Ecto neural progenitor cell (in vitro differentiated cells): ENCODE measurements around the gene LILRA1.
"Not testable (repeated sequence)": the region's sequence is repeated elsewhere in the genome, so short reads cannot be mapped to it uniquely, and the experiment has no call there.

Experiments used
- DNase-seq: peaks from one replicate; pipeline ENCODE4 v3.0.0-alpha.2; 2018; ENCODE audit warnings: low spot score

Gene LILRA1

GRCh38 chr19:54577334-54577733 lies 16.1 kb upstream of the LILRA1 start:
- DNase-seq = no peak

- DNase-seq = not testable (repeated sequence)
These were observed 15.2 kb upstream of the LILRA1 start for GRCh38 chr19:54578268-54578667.

- DNase-seq = no peak
These were observed 7.0 kb upstream of the LILRA1 start for GRCh38 chr19:54586397-54586796.

DNA sequence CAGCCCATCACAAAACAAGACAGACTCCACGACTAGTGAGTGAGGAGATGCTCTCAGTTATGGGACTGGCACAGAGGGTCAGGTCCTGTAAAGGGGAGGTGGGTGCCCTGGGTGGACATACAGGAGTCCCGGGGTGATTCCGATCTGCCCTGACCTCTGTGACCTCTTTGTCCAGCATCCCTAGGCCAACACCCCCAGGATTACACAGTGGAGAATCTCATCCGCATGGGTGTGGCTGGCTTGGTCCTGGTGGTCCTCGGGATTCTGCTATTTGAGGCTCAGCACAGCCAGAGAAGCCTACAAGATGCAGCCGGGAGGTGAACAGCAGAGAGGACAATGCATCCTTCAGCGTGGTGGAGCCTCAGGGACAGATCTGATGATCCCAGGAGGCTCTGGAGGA lies 6.4 kb upstream of the LILRA1 start:
- DNase-seq = no peak

GRCh38 chr19:54593931-54594626 lies 647 bp downstream of the LILRA1 start:
- DNase-seq = not testable (repeated sequence)

DNA sequence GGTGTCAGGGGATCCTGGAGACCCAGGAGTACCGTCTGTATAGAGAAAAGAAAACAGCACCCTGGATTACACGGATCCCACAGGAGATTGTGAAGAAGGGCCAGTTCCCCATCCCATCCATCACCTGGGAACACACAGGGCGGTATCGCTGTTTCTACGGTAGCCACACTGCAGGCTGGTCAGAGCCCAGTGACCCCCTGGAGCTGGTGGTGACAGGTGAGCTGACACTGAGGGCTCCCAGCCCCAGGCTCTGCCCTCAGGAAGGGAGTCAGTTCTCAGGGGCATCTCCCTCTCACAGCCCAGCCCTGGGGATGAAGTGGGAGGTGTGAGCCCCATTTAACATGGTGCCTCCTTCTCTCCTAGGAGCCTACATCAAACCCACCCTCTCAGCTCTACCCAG lies 1.3 kb downstream of the LILRA1 start:
- DNase-seq = no peak

DNA sequence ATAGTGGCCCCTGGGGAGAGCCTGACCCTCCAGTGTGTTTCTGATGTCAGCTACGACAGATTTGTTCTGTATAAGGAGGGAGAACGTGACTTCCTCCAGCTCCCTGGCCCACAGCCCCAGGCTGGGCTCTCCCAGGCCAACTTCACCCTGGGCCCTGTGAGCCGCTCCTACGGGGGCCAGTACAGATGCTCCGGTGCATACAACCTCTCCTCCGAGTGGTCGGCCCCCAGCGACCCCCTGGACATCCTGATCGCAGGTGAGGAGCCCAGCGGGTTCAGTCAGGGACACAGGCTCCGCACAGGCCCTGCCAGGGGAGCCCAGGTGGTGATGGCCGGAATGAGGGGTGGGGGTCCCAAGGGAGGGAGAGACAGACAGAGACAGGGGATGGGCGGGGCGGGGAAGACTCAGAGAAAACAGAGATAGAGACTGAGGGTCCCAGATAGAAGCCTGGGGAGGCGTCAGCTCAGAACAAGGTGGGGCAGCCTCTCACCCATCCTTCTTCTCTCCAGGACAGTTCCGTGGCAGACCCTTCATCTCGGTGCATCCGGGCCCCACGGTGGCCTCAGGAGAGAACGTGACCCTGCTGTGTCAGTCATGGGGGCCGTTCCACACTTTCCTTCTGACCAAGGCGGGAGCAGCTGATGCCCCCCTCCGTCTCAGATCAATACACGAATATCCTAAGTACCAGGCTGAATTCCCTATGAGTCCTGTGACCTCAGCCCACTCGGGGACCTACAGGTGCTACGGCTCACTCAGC lies 2.4 kb downstream of the LILRA1 start:
- DNase-seq = not testable (repeated sequence)

DNA sequence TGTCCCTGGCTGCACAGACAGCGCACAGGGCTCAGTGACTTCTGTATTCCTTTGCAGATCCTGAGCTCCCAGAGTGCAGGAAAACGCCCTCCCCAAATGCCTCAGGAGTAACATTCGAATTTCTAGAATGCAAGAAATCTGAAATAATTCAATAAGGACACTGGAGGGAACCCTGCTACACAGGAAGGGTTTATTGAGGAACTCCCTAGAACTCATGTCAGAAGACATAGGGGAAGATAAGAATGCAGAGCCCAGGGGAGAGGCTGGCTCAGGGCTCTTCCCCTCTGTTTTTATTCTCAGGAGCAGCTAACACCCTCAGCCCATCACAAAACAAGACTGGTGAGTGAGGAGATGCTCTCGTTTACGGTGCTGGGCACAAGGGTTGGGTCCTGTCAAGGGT lies 6.8 kb downstream of the LILRA1 start:
- DNase-seq = no peak

DNA sequence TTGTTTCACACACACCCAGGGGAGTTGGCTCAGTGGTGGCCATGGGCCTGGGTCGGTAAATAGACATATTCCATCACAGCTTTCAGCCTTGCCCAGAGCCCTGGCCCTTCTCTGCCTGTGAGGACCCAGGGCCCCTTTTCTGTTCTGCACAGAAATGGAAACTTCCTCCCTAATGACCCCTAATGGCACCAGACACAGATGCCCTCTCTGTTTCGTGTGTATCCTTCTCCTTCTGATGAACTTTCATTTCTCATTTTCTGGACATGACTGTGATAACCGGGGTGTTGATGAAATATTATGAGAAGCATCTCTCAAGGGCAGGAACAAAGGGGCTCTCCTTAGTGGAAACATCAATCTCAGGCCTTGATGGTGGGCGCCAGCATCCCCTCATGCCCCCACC lies 12.8 kb downstream of the LILRA1 start:
- no peak for DNase-seq

- DNase-seq = no peak
These were observed 13.7 kb downstream of the LILRA1 start for GRCh38 chr19:54606891-54607784.

DNA sequence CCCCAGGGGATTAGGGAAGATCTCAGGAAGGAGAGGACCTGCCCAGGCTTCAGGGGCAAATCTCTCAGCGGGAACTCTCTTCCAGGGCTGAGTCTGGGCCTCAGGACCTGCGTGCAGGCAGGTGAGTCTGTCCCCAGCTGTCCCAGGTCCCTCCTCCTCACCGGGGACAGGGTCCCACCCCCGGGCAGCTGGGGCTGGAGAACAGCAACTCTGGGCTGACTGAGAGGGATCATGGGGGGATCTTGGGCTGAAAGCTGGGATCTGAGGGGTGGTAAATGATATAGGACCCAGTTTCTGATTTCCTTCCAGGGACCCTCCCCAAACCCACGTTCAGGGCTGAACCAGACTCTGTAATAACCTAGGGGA lies 14.3 kb downstream of the LILRA1 start:
- DNase-seq = no peak

DNA sequence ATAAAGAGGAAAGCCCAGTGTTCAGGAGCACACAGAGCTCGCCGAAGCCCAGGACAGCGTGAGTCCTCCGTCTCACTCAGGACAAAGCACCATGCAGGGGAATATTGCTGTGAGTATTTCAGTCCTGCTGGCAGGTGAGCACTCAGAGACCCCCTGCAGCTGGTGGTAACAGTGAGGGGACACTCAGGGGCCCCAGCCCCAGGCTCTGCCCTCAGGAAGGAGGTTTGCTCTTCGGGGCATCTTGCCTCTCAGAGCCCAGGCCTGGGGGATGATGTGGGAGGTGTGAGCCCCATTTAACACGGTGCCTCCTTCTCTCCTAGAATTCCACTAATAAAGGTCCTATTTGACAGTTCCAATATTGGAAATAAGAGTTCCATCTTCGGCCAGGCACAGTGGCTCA lies 14.8 kb downstream of the LILRA1 start:
- DNase-seq = no peak

- no peak for DNase-seq
These were observed 15.4 kb downstream of the LILRA1 start for GRCh38 chr19:54608792-54609191.

DNA sequence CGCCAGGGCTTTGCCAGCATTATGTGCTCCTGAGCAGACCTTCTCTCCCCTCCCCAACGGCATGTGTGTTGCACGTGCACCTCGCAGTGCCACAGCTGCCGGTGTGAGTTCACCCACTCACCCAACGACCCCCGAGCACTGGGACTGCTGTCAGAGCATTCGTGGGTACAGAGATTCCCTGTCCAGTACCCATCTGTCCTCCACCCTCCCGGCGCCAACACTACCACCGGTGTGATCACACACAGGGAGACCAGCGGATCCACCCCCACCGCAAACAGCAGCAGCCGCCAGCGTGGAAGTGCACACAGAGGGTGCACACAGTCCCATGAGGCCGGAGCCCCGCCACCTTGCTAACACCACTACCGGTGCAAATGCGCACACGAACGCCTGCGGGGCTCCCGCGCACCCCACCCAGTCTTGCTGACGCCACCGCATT lies 15.9 kb downstream of the LILRA1 start:
- no peak for DNase-seq

DNA sequence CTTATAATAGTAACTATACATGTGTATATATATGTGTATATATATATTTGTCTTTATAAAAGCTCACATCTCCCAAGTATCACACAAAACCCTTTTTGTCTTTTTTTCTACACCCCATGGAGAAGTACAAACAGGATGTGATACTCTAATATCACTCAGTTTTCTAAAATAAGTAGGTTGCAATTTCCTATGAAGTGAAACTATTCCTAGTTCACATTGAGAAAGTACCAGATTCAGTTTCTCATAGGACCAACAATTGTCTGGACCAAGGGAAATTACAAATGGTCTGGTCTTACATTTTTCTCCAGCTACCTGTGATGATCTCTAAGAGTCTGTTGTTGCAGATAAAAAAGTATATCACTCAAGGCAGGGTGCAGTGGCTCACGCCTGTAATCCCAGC lies 19.0 kb downstream of the LILRA1 start:
- DNase-seq = no peak

- DNase-seq = no peak
These were observed 21.3 kb downstream of the LILRA1 start for GRCh38 chr19:54614726-54615125.

DNA sequence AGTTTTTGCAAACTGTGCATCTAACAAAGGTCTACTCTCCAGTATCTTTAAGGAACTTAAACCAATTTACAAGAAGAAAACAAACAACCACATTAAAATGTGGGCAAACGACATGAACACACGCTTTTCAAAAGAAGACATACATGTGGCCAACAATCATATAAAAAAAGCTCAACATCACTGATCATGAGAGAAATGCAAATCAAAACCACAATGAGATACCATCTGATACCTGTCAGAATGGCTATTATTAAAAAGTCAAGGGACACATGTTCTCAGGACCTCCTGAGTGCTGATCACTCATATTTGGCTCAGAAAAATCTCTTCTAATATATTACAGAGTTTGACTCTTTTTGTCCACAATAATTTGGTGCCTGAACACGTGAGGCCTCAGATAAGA lies 22.6 kb downstream of the LILRA1 start:
- DNase-seq = no peak

DNA sequence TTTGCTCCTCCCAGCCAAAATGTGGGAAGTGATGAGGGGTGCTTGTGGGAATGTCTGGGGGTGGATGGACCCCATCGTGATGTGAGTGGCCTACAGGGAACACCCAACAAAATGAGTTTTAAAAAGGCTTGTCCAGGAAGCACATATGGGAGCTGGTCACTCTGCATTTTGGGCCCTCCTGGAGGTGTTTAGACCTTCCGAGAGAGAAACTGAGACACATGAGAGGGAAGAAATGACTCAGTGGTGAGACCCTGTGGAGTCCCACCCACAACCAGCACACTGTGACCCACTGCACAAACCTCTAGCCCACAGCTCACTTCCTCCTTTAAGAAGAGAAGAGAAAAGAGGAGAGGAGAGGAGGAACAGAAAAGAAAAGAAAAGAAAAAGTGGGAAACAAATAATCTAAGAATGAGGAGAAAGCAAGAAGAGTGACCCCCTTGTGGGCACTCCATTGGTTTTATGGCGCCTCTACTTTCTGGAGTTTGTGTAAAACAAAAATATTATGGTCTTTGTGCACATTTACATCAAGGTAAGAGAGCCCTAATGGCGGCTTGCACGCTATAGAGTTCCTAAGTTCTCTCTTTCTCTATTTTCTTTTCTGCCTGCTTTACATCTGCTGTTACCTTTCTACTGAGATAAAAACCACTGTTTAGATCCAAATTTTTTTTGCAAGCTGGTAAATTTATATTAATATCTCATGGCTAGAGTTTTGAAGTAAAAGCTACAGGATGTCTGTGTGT lies 23.6 kb downstream of the LILRA1 start:
- DNase-seq = no peak

DNA sequence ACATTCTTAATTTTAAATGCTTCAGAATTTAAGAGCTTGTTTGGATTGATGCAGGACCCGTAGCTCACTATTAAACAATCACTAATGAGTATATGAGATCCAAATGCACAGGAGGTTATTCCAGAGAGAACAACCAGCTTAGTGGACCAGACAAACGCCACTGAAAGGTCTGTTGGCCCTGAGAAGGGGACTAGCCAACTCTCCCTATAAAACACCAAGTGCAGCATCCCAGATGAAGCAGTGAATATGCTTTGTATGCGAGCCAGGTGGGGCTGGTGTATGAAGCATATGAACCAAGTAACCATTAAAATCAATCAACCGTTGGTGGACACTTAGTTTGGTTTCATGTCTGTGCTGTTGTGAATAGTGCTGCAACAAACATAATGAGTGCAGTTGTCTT lies 27.0 kb downstream of the LILRA1 start:
- no peak for DNase-seq

GRCh38 chr19:54622431-54622830 lies 29.0 kb downstream of the LILRA1 start:
- no peak for DNase-seq

DNA sequence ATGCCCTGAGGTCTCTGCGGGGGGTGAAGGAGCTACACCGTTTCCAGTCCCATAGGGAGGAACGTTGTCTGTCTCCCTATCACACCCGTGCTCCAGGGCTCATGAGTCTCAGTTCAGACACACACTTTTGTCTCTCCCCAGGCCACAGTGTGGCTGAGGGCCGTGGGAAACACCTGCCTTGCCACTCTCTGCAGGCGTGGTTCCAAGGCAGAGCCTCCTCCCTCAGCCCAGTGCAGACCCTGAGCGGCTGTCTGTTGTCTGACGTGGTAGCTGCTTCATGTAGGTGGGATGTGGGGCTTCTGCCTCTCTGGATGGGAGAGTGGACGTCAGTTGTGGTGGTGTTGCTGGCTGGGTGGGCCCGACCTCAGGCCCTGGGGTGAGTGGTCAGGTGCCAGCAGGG lies 30.8 kb downstream of the LILRA1 start:
- not testable (repeated sequence) for DNase-seq
